GM12878 (cell line): ENCODE data around the gene CRACDL. TPM values are rescaled to one million over a fixed set of nuclear protein-coding genes. Genes with fewer than 3 reads are reported as not detected.

Experiments used
- ASH2L ChIP-seq: fragments of 300-600, 200-600 bp; sonication (generic); IDR thresholded peaks from 2 replicates; pipeline ENCODE4 v1.6.1; 2017; ENCODE audit warnings: low read depth, mild to moderate bottlenecking, borderline replicate concordance
- CHD1 ChIP-seq: IDR thresholded peaks from 2 replicates; pipeline ENCODE4 v1.6.1; 2012; ENCODE audit warnings: low read depth, low read length, improper control_type of control experiment
- ESRRA ChIP-seq: IDR thresholded peaks from 2 replicates; pipeline ENCODE4 v1.6.1; 2012; ENCODE audit warnings: mild to moderate bottlenecking, low read length, improper control_type of control experiment
- MEF2B ChIP-seq: fragments of 450-650 bp; IDR thresholded peaks from 2 replicates; pipeline ENCODE4 v1.6.1; 2018; ENCODE audit warnings: mild to moderate bottlenecking, moderate library complexity; ENCODE audit not compliant: partially characterized antibody, poor library complexity, severe bottlenecking
- POLR2AphosphoS5 ChIP-seq: IDR thresholded peaks from 2 replicates; pipeline ENCODE4 v1.6.1; 2011; ENCODE audit warnings: mild to moderate bottlenecking, low read length, inconsistent platforms
- ZNF207 ChIP-seq: fragments of 450-650 bp; IDR thresholded peaks from 2 replicates; pipeline ENCODE4 v1.6.1; 2014; ENCODE audit warnings: antibody characterized with exemption, mild to moderate bottlenecking, borderline replicate concordance
- ZNF622 ChIP-seq: fragments of 450-650 bp; IDR thresholded peaks from 2 replicates; pipeline ENCODE4 v1.6.1; 2017; ENCODE audit warnings: mild to moderate bottlenecking, inconsistent platforms
- polyA plus RNA-seq, 11 experiments: library from polyadenylated mRNA; depleted of rRNA in 4 of 11; unstranded in 6 of 11; stranded (reverse) in 5 of 11; fragments of >200 nt; fragmentation: Nextera tagmentation in 4 of 11; fragmentation: Illumina TruSeq in 1 of 11; extraction: Ambion mirVana in 4 of 11; extraction: Trizol in 1 of 11; gene quantifications; 1 replicate in 1 of 11; 2 replicates in 10 of 11; pipeline versions ENCODE4 v1.2.1 to v1.2.3, GENCODE V29; 2011 to 2016; ENCODE audit warnings: inconsistent platforms in 2 of 11, missing spikeins in 2 of 11, low read depth in 1 of 11
- total RNA-seq, 4 experiments: library from RNA; depleted of rRNA in 3 of 4; stranded (reverse); fragments of >200 nt in 3 of 4; fragmentation: Illumina TruSeq in 1 of 4; extraction: Trizol in 1 of 4; gene quantifications; 2 replicates each; pipeline versions ENCODE4 v1.2.1 to v1.2.3, GENCODE V29; 2013 to 2021
- TF ChIP-seq, protein P1 (sequence below): fragments of 450-650 bp; IDR thresholded peaks from 2 replicates; pipeline ENCODE4 v1.6.1; 2017; ENCODE audit warnings: antibody characterized with exemption, mild to moderate bottlenecking, moderate library complexity
- TF ChIP-seq, protein P2 (sequence below): fragments of 450-650 bp; IDR thresholded peaks from 2 replicates; pipeline ENCODE4 v1.6.1; 2016; ENCODE audit warnings: mild to moderate bottlenecking

CRACDL gene
- total and polyA plus RNA-seq, 10 of the 15 experiments (the other 5 are each of a cell fraction or from before 2014, with no cell fraction given): 0.03 to 0.72 (median 0.14) TPM

DNA sequence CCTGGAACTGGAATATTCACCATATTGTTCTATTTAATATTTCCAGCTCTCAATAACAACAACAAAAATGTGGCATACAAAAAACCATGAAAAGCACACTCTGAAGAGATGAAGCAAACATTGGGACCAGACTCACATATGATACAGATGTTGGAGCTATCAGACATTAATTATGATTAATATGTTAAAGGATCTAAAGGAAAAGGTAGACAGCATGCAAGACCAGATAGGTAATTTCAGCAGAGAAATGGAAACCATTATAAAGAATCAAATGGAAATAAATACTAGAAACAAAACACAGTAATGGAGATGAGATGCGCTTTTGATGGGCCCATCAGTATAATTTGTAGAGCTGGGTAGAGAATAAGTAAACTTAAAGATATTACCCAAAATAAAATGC is 154.2 kb downstream of the CRACDL start (continued):
- TF ChIP-seq ESRRA (no peak), ASH2L (no peak), ZNF207 (no peak), CHD1 (no peak), MEF2B (no peak), POLR2AphosphoS5 (no peak), ZNF622 (no peak)
- TF ChIP-seq, protein P1, sequence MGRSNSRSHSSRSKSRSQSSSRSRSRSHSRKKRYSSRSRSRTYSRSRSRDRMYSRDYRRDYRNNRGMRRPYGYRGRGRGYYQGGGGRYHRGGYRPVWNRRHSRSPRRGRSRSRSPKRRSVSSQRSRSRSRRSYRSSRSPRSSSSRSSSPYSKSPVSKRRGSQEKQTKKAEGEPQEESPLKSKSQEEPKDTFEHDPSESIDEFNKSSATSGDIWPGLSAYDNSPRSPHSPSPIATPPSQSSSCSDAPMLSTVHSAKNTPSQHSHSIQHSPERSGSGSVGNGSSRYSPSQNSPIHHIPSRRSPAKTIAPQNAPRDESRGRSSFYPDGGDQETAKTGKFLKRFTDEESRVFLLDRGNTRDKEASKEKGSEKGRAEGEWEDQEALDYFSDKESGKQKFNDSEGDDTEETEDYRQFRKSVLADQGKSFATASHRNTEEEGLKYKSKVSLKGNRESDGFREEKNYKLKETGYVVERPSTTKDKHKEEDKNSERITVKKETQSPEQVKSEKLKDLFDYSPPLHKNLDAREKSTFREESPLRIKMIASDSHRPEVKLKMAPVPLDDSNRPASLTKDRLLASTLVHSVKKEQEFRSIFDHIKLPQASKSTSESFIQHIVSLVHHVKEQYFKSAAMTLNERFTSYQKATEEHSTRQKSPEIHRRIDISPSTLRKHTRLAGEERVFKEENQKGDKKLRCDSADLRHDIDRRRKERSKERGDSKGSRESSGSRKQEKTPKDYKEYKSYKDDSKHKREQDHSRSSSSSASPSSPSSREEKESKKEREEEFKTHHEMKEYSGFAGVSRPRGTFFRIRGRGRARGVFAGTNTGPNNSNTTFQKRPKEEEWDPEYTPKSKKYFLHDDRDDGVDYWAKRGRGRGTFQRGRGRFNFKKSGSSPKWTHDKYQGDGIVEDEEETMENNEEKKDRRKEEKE: no peak
- TF ChIP-seq, protein P2, sequence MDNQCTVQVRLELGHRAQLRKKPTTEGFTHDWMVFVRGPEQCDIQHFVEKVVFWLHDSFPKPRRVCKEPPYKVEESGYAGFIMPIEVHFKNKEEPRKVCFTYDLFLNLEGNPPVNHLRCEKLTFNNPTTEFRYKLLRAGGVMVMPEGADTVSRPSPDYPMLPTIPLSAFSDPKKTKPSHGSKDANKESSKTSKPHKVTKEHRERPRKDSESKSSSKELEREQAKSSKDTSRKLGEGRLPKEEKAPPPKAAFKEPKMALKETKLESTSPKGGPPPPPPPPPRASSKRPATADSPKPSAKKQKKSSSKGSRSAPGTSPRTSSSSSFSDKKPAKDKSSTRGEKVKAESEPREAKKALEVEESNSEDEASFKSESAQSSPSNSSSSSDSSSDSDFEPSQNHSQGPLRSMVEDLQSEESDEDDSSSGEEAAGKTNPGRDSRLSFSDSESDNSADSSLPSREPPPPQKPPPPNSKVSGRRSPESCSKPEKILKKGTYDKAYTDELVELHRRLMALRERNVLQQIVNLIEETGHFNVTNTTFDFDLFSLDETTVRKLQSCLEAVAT: no peak
